Calu3 (cell line): ENCODE data around the gene SIRT5. TPM values are rescaled to one million over a fixed set of nuclear protein-coding genes. Genes with fewer than 3 reads are reported as not detected.

ENCODE experiments used
- BruUV-seq: library from RNA; stranded (reverse); fragments of 400-500 nt; replicated peaks from 2 replicates; lab custom pipeline; 2021; lab: Mats Ljungman, UMichigan
- CTCF ChIA-PET: fragments of 300-600 bp; sonication (Branson Sonifier 250); formaldehyde crosslinking; loops from one replicate; lab custom pipeline; 2022; ENCODE audit warnings: antibody characterized with exemption; lab: Charles Lee
- DNase-seq: peaks from one replicate; pipeline ENCODE4 v3.0.0; 2022
- H3K27ac Mint-ChIP-seq: one replicate; pipeline ENCODE4 v1.8.0; 2022; ENCODE audit warnings: mixed read lengths; ENCODE audit not compliant: unreplicated experiment
- H3K27me3 Mint-ChIP-seq: one replicate; pipeline ENCODE4 v1.8.0; 2022; ENCODE audit warnings: mixed read lengths; ENCODE audit not compliant: unreplicated experiment
- H3K36me3 Mint-ChIP-seq: one replicate; pipeline ENCODE4 v1.8.0; 2022; ENCODE audit warnings: mild to moderate bottlenecking, moderate library complexity, mixed read lengths; ENCODE audit not compliant: insufficient read depth, unreplicated experiment
- H3K4me1 Mint-ChIP-seq: one replicate; pipeline ENCODE4 v1.8.0; 2022; ENCODE audit warnings: mild to moderate bottlenecking, low read depth, mixed read lengths; ENCODE audit not compliant: unreplicated experiment
- H3K4me3 Mint-ChIP-seq: one replicate; pipeline ENCODE4 v1.8.0; 2022; ENCODE audit warnings: mild to moderate bottlenecking, low read depth, moderate library complexity, mixed read lengths; ENCODE audit not compliant: unreplicated experiment
- H3K9me3 Mint-ChIP-seq: one replicate; pipeline ENCODE4 v1.8.0; 2022; ENCODE audit warnings: low read depth, mixed read lengths; ENCODE audit not compliant: unreplicated experiment
- intact Hi-C: fragments of 100-400 bp; cut with micrococcal nuclease; formaldehyde crosslinking; loops from one replicate; pipeline ENCODE4 v1.10.0; 2022; ENCODE audit not compliant: unreplicated experiment
- total RNA-seq: library from RNA; stranded (reverse); gene quantifications from 2 replicates; pipeline ENCODE4 v1.2.3, GENCODE V29; 2022
- TF ChIP-seq, protein P1 (sequence below): fragments of 200-600 bp; IDR thresholded peaks from one replicate; pipeline ENCODE4 v1.8.0; 2022; ENCODE audit warnings: antibody characterized with exemption; ENCODE audit not compliant: unreplicated experiment

Gene SIRT5
- total RNA-seq, 1 experiment from 2014 or later, result 13.5 TPM

DNA sequence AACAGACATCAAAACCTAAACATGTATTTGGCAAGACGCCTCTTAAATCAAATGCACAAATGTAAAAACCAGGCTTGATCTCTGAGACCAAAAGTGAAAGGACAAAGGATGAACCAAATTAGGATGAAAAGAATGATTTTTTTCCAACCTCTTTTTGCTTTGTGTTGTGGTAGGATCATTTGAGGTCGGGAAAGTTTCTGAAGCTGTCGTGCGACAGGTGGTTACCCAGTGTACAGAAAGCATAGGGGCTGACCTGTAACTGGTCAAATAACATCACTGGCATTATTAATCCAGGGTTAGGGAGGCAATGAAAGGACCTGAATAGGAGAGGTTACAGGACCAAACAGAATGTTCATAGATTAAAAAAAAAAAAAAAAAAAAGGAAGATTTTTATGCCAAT is 22.7 kb downstream of the SIRT5 start:
- TF ChIP-seq, protein P1, sequence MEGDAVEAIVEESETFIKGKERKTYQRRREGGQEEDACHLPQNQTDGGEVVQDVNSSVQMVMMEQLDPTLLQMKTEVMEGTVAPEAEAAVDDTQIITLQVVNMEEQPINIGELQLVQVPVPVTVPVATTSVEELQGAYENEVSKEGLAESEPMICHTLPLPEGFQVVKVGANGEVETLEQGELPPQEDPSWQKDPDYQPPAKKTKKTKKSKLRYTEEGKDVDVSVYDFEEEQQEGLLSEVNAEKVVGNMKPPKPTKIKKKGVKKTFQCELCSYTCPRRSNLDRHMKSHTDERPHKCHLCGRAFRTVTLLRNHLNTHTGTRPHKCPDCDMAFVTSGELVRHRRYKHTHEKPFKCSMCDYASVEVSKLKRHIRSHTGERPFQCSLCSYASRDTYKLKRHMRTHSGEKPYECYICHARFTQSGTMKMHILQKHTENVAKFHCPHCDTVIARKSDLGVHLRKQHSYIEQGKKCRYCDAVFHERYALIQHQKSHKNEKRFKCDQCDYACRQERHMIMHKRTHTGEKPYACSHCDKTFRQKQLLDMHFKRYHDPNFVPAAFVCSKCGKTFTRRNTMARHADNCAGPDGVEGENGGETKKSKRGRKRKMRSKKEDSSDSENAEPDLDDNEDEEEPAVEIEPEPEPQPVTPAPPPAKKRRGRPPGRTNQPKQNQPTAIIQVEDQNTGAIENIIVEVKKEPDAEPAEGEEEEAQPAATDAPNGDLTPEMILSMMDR, result no peak
- DNase-seq, result no peak
- H3K27me3 Mint-ChIP-seq, result no peaks in the 10 kb centered on the region
- no peaks in the 10 kb centered on the region for H3K9me3 Mint-ChIP-seq
- H3K4me1 Mint-ChIP-seq, result no peaks in the 10 kb centered on the region
- H3K4me3 Mint-ChIP-seq, result no peak overlapping the region
- intact Hi-C loops, result no loop called here
- peaks cover 12% of the 10 kb centered on the region for H3K36me3 Mint-ChIP-seq
- no TSS peak for BruUV-seq
- H3K27ac Mint-ChIP-seq, result no peak overlapping the region
- CTCF ChIA-PET, result no interaction called here

GRCh38 chr6:13600036-13600435 is 25.6 kb downstream of the SIRT5 start:
- Mint-ChIP-seq H3K36me3 (peaks cover 12% of the 10 kb centered on the region), H3K4me3 (no peak overlapping the region)

DNA sequence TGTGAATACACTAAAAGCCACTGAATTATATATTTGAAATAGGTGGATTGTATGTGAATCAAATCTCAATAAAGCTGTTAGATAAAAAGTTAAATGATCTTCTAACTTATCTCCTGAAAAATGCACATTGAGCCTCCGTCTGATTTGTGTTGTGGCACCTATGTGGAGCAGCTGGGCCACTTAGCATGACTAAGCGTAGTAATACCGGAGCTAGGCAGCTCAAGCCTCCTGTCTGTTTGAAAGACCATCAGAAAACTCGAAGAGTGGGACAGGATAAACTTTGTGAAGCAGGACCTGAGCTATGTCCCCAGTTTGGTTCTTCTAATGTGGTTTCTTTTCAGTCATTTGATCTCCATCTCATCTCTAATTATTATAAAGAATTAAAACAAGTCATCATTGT is 29.7 kb downstream of the SIRT5 start:
- BruUV-seq, result no TSS peak
- H3K36me3 Mint-ChIP-seq, result peaks cover 11% of the 10 kb centered on the region
- no peaks in the 10 kb centered on the region for H3K27me3 Mint-ChIP-seq
- H3K4me1 Mint-ChIP-seq, result no peaks in the 10 kb centered on the region
- DNase-seq, result no peak
- intact Hi-C loops, result no loop called here
- H3K27ac Mint-ChIP-seq, result no peak overlapping the region
- no peaks in the 10 kb centered on the region for H3K9me3 Mint-ChIP-seq
- TF ChIP-seq, protein P1, result no peak
- CTCF ChIA-PET, result no interaction called here
- no peak overlapping the region for H3K4me3 Mint-ChIP-seq

More at GRCh38 chr6:13600036-13600435, 25.6 kb downstream of the SIRT5 start:
- Mint-ChIP-seq H3K4me1 (no peaks in the 10 kb centered on the region), H3K27me3 (no peaks in the 10 kb centered on the region), H3K9me3 (no peaks in the 10 kb centered on the region), H3K27ac (no peak overlapping the region)
- no TSS peak for BruUV-seq
- CTCF ChIA-PET, result no interaction called here
- DNase-seq, result no peak
- intact Hi-C loops, result no loop called here
- TF ChIP-seq, protein P1, result no peak

DNA sequence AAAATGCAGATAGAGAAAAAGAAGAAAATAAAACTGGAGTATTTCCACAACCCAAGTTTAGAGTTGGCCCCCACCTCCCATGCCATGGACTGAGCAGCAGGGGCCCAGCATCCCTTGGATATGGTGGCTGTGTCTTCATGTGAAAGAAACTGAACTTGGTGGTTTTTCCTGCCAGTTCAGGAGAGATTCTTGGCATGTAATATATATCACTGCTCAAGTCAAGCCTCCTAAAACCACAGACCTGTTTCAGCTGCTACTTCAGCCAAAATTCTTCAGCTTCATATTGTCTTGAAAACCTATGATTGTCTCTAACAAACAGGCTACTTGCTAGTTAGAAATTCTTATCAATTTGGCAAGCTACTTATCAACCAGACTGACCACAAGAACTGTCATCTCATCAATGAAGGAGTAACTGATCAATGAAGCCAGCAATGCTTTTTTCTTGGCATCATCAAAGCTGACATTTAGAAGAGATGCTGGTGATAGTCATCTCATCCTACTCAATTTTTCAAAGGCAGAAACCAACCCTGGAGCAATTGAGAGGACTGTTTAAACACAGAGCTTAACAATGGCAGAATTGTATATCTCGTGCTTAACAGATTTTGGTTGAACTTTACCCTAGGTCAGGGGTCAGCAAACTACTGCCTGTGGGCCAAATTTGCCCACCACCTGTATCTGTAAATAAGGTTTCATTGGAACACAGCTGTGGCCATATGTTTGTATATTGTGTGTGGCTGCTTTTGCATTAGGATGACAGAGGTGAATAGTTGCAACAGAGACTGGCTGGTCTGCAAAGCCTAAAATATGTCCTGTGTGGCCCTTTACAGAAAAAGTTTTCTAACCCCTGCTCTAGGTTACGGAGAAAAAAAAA is 30.4 kb downstream of the SIRT5 start:
- H3K4me3 Mint-ChIP-seq, result no peak overlapping the region
- no peak overlapping the region for H3K27ac Mint-ChIP-seq
- DNase-seq, result no peak
- H3K9me3 Mint-ChIP-seq, result no peaks in the 10 kb centered on the region
- CTCF ChIA-PET, result no interaction called here
- TF ChIP-seq, protein P1, result no peak
- intact Hi-C loops, result no loop called here
- H3K36me3 Mint-ChIP-seq, result peaks cover 11% of the 10 kb centered on the region
- H3K27me3 Mint-ChIP-seq, result no peaks in the 10 kb centered on the region
- H3K4me1 Mint-ChIP-seq, result no peaks in the 10 kb centered on the region
- no TSS peak for BruUV-seq
